Measurements from ENCODE around the gene PGLYRP3.

- TF ChIP-seq CTCF (IDR thresholded peaks at IDR 0.05; ENCODE audit: insufficient read depth, low read depth, low read length) (no peak), EZH2 (IDR thresholded peaks at IDR 0.05; ENCODE audit: insufficient read depth, low read length) (no peak)
Measured at GRCh38 chr1:153302308-153302707, 10.4 kb downstream of the PGLYRP3 start.
